Upper lobe of left lung (tissue), 6 donors: ENCODE data around the gene LRG1. TPM values are rescaled to one million over a fixed set of nuclear protein-coding genes. Genes with fewer than 3 reads are reported as not detected.
"Not testable (repeated sequence)": the region's sequence is repeated elsewhere in the genome, so short reads cannot be mapped to it uniquely, and the experiment has no call there.

Experiments used
- ATAC-seq, 2 donors: fragments of 200-7000 bp; cut with Tn5 transposase; one replicate each; pipeline ENCODE4 v1.9.1; 2022; ENCODE audit warnings: mild to moderate bottlenecking in 2 of 2, moderate library complexity in 2 of 2; ENCODE audit not compliant: low FRiP score in 2 of 2
- DNase-seq, 2 donors: peaks; one replicate each; pipeline ENCODE4 v3.0.0-alpha.2; 2019 to 2020
- H3K27ac ChIP-seq, 4 donors: fragments of 200-600 bp; sonication (generic); one replicate each; pipeline ENCODE4 v1.5.1; 2016 to 2019
- H3K27me3 ChIP-seq, 4 donors: fragments of 200-600 bp; sonication (generic); one replicate each; pipeline ENCODE4 v1.5.1; 2017 to 2019
- H3K36me3 ChIP-seq, 4 donors: fragments of 200-600 bp; sonication (generic); one replicate each; pipeline ENCODE4 v1.5.1; 2016 to 2019
- H3K4me1 ChIP-seq, 4 donors: fragments of 200-600 bp; sonication (generic); one replicate each; pipeline ENCODE4 v1.5.1; 2018 to 2019
- H3K4me3 ChIP-seq, 4 donors: fragments of 200-600 bp; sonication (generic); one replicate each; pipeline ENCODE4 v1.5.1; 2017 to 2019; ENCODE audit warnings: mild to moderate bottlenecking in 2 of 4, moderate library complexity in 1 of 4
- H3K9me3 ChIP-seq, 4 donors: fragments of 200-600 bp; sonication (generic); one replicate each; pipeline ENCODE4 v1.5.1; 2018 to 2019
- EP300 ChIP-seq, 4 donors: sonication (generic); formaldehyde crosslinking; IDR thresholded peaks; one replicate each; pipeline ENCODE4 v1.5.1; 2017; ENCODE audit warnings: antibody characterized with exemption in 4 of 4, control low read depth in 2 of 4
- POLR2A ChIP-seq, 4 donors: fragments of 450-650 bp; IDR thresholded peaks; one replicate each; pipeline ENCODE4 v1.5.1; 2016 to 2017; ENCODE audit warnings: antibody characterized with exemption in 4 of 4, mild to moderate bottlenecking in 2 of 4
- POLR2AphosphoS5 ChIP-seq, 2 donors: sonication (generic); formaldehyde crosslinking; IDR thresholded peaks; one replicate each; pipeline ENCODE4 v1.5.1; 2017; ENCODE audit warnings: antibody characterized with exemption in 2 of 2
- WGBS, 2 donors: methylation state at CpG; one replicate each; pipeline ENCODE4 v1.1.5; 2017 to 2018; 5-methylcytosine and 5-hydroxymethylcytosine counted together
- total RNA-seq, 6 donors: library from RNA; depleted of rRNA in 4 of 6; stranded (reverse); fragments of >200 nt in 4 of 6; gene quantifications; one replicate each; pipeline versions ENCODE4 v1.1.0 to v1.2.1, GENCODE V29; 2016 to 2021
- TF ChIP-seq, protein P1 (sequence below), 6 experiments: fragments of 450-650 bp in 4 of 6; fragments of 200-600 bp in 2 of 6; sonication (generic) in 2 of 6; IDR thresholded peaks; one replicate each; pipeline ENCODE4 v1.5.1; 2016 to 2019; ENCODE audit warnings: antibody characterized with exemption in 6 of 6
- donor health status: DM: no; HTN: no; CAD: no; lungs with moderate emphysema.
- donor health status: DM: no; HTN: yes; CAD: no; lungs with severe emphysema.

The LRG1 gene
- total RNA-seq, 6 donors from 2014 or later = 7.3 to 19.9 (median 12.2) TPM

DNA sequence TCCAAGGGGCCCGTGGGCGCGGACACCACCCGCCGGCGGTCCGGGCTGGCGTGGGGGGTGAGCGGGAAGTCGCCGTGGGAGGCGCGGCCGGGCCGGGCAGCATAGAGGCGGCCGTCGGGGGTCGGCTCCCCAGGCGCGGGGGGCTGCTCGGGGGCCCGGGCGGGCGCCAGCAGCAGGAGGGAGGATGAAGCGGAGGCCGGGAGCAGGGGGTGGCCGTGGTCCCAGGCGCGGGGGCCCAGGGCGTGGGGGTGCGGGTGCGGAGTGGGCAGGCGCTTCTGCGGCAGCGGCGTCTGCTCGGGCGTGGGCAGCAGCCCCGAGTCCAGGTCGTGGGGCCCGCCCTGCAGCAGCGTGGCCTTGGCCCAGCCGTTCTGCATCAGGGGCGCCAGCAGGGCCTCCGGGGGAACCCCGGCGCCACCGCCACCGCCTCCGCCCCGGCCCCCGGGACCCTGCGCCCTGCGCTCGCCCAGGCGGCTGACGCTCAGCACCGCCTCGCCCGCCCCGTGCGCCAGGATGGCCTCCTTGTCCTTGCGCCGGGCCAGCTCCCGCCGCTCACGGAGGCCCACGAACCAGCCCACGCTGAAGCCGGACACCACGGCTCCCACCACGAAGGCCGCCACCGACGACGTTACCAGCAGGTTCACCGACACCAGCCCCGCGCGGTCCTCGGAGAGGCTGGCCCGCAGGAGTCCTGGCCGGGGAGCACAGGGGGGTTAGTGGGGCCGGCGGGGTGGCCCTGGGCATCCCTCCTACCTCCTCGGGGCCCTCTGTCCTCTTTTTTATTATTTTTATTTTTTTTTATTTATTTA is 4.2 kb upstream of the LRG1 start:
- DNase-seq (peak in 1 of 2 donors; percentile 84), ATAC-seq (no peak)
- Histone ChIP-seq H3K4me1 (peaks cover 4 to 11% (median 9%) of the 10 kb centered on the region in 4 donors), H3K9me3 (peaks cover 0 to 5% (median 2%) of the 10 kb centered on the region in 4 donors), H3K36me3 (peaks cover 0 to 8% (median 0%) of the 10 kb centered on the region in 4 donors), H3K4me3 (peak overlapping the region in 2 of 4 donors; percentile 18 to 34), H3K27ac (peak overlapping the region; percentile 80 to 89 (median 86)), H3K27me3 (no peaks in the 10 kb centered on the region)
- TF ChIP-seq EP300 (IDR thresholded peaks at IDR 0.05) (no peak), POLR2A (IDR thresholded peaks at IDR 0.05) (no peak), POLR2AphosphoS5 (IDR thresholded peaks at IDR 0.05) (no peak)
- TF ChIP-seq, protein P1, sequence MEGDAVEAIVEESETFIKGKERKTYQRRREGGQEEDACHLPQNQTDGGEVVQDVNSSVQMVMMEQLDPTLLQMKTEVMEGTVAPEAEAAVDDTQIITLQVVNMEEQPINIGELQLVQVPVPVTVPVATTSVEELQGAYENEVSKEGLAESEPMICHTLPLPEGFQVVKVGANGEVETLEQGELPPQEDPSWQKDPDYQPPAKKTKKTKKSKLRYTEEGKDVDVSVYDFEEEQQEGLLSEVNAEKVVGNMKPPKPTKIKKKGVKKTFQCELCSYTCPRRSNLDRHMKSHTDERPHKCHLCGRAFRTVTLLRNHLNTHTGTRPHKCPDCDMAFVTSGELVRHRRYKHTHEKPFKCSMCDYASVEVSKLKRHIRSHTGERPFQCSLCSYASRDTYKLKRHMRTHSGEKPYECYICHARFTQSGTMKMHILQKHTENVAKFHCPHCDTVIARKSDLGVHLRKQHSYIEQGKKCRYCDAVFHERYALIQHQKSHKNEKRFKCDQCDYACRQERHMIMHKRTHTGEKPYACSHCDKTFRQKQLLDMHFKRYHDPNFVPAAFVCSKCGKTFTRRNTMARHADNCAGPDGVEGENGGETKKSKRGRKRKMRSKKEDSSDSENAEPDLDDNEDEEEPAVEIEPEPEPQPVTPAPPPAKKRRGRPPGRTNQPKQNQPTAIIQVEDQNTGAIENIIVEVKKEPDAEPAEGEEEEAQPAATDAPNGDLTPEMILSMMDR (IDR thresholded peaks at IDR 0.05) = no peak
- WGBS, 2 donors = 85 to 91% methylated on average over 67 to 78 of the region's 87 CpGs

GRCh38 chr19:4542896-4543841 is 3.3 kb upstream of the LRG1 start:
- ATAC-seq (no peak), DNase-seq (peak in 1 of 2 donors; percentile 81)
- Histone ChIP-seq H3K27ac (peak overlapping the region; percentile 80 to 89 (median 86)), H3K4me1 (peaks cover 4 to 15% (median 9%) of the 10 kb centered on the region in 4 donors), H3K27me3 (no peaks in the 10 kb centered on the region), H3K4me3 (peak overlapping the region in 3 of 4 donors; percentile 13 to 34 (median 18)), H3K9me3 (peaks cover 0 to 5% (median 2%) of the 10 kb centered on the region in 4 donors), H3K36me3 (peaks cover 0 to 3% (median 0%) of the 10 kb centered on the region in 4 donors)
- TF ChIP-seq POLR2A (IDR thresholded peaks at IDR 0.05) (no peak), EP300 (IDR thresholded peaks at IDR 0.05) (peak in 1 of 4 donors; percentile 54)
- 70 to 81% methylated on average over 37 to 53 of the region's 77 CpGs for WGBS, 2 donors

DNA sequence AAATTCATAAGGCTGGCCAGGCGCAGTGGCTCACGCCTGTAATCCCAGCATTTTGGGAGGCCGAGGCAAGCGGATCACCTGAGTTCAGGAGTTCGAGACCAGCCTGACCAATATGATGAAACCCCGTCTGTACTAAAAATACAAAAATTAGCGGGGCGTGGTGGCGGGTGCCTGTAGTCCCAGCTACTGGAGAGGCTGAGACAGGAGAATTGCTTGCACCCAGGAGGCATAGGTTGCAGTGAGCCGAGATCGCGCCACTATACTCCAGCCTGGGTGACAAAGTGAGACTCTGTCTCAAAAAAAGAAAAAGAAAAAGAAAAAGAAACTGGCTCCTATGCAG is 1.9 kb upstream of the LRG1 start:
- not testable (repeated sequence) for H3K9me3 ChIP-seq, ATAC-seq, H3K36me3 ChIP-seq, H3K4me3 ChIP-seq, DNase-seq, H3K27me3 ChIP-seq
- Histone ChIP-seq H3K27ac (peak overlapping the region; percentile 80 to 89 (median 86)), H3K4me1 (peaks cover 4 to 18% (median 14%) of the 10 kb centered on the region in 4 donors)
- 77 to 82% methylated on average over 12 of the region's 12 CpGs for WGBS, 2 donors

DNA sequence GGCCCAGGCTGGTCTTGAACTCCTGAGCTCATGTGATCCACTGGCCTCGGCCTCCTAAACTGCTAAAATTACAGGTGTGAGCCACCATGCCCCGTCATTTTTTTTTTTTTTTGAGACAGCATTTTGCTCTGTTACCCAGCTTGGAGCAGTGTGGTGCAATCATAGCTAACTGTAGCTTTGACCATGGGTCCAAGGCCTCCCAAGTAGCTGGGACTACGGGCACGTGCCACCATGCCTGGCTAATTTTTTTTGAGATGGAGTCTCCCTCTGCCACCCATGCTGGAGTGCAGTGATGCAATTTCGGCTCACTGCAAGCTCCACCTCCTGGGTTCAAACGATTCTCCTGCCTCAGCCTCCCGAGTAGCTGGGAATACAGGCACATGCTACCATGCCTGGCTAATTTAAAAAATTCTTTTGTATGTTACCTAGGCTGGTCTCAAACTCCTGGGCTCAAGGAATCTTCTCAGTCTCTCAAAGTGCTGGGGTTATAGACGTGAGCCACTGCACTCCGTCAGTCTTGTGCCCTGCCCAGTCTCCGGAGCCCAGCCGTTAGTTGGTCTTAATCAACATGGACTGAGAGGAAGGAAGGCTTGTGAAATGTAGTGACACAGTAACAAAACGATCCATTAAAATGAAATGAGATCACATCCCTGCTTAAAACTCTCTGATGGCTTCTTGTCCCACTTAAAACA is 1.4 kb upstream of the LRG1 start:
- no peak overlapping the region for H3K4me3 ChIP-seq
- H3K27ac ChIP-seq = peak overlapping the region; percentile 80 to 89 (median 86)
- ATAC-seq = peak in 1 of 2 donors; percentile 47
- 66 to 73% methylated on average over 12 of the region's 12 CpGs for WGBS, 2 donors
- H3K27me3 ChIP-seq = no peaks in the 10 kb centered on the region
- DNase-seq = peak in 1 of 2 donors; percentile 57
- no peak for TF ChIP-seq POLR2A (IDR thresholded peaks at IDR 0.05)
- no peak for TF ChIP-seq POLR2AphosphoS5 (IDR thresholded peaks at IDR 0.05)
- TF ChIP-seq, protein P1 (IDR thresholded peaks at IDR 0.05) = no peak
- TF ChIP-seq EP300 (IDR thresholded peaks at IDR 0.05) = no peak
- H3K9me3 ChIP-seq = peaks cover 0 to 5% (median 2%) of the 10 kb centered on the region in 4 donors
- peaks cover 4 to 23% (median 16%) of the 10 kb centered on the region in 4 donors for H3K4me1 ChIP-seq
- H3K36me3 ChIP-seq = no peaks in the 10 kb centered on the region

- WGBS, 2 donors = 75 to 81% methylated on average over 2 to 3 of the region's 3 CpGs
- ATAC-seq (no peak), DNase-seq (no peak)
- Histone ChIP-seq H3K4me3 (peak overlapping the region in 3 of 4 donors; percentile 13 to 47 (median 39)), H3K36me3 (no peaks in the 10 kb centered on the region), H3K4me1 (peaks cover 11 to 43% (median 24%) of the 10 kb centered on the region in 4 donors), H3K27ac (peak overlapping the region; percentile 80 to 89 (median 86)), H3K9me3 (peaks cover 0 to 5% (median 2%) of the 10 kb centered on the region in 4 donors), H3K27me3 (no peaks in the 10 kb centered on the region)
- TF ChIP-seq POLR2A (IDR thresholded peaks at IDR 0.05) = no peak
- TF ChIP-seq, protein P1 (IDR thresholded peaks at IDR 0.05) = no peak
- no peak for TF ChIP-seq POLR2AphosphoS5 (IDR thresholded peaks at IDR 0.05)
- no peak for TF ChIP-seq EP300 (IDR thresholded peaks at IDR 0.05)
These were observed 605 bp downstream of the LRG1 start for GRCh38 chr19:4539169-4539692.
